ENCODE results near the gene LDAH.

LDAH gene

GRCh38 chr2:20638646-20639430, 184.1 kb downstream of the LDAH start:
- Mint-ChIP-seq H3K36me3 (peaks cover 4% of the 10 kb centered on the region), H3K27me3 (no peaks in the 10 kb centered on the region), H3K9me3 (no peaks in the 10 kb centered on the region), H3K27ac (no peak overlapping the region), H3K4me3 (no peak overlapping the region), H3K4me1 (peaks cover 6% of the 10 kb centered on the region)

- Mint-ChIP-seq H3K4me3 (no peak overlapping the region), H3K27ac (no peak overlapping the region), H3K36me3 (peaks cover 4% of the 10 kb centered on the region), H3K9me3 (no peaks in the 10 kb centered on the region), H3K4me1 (peaks cover under 1% of the 10 kb centered on the region), H3K27me3 (no peaks in the 10 kb centered on the region)
Measured at GRCh38 chr2:20638014-20638413, 184.9 kb downstream of the LDAH start.

- Mint-ChIP-seq H3K4me1 (no peaks in the 10 kb centered on the region), H3K27ac (no peak overlapping the region), H3K36me3 (peaks cover 4% of the 10 kb centered on the region)
Measured at GRCh38 chr2:20637147-20637546, 185.8 kb downstream of the LDAH start.

GRCh38 chr2:20635675-20636584, 187.0 kb downstream of the LDAH start:
- H3K4me3 Mint-ChIP-seq = no peak overlapping the region
- H3K27ac Mint-ChIP-seq = no peak overlapping the region
- no peaks in the 10 kb centered on the region for H3K27me3 Mint-ChIP-seq
- H3K4me1 Mint-ChIP-seq = no peaks in the 10 kb centered on the region
- H3K9me3 Mint-ChIP-seq = no peaks in the 10 kb centered on the region
- H3K36me3 Mint-ChIP-seq = peaks cover 2% of the 10 kb centered on the region

More at GRCh38 chr2:20637147-20637546, 185.8 kb downstream of the LDAH start:
- Mint-ChIP-seq H3K27me3 (no peaks in the 10 kb centered on the region), H3K9me3 (no peaks in the 10 kb centered on the region), H3K4me3 (no peak overlapping the region)

GRCh38 chr2:20635113-20635510, 187.8 kb downstream of the LDAH start:
- Mint-ChIP-seq H3K4me3 (no peak overlapping the region), H3K36me3 (peaks cover 2% of the 10 kb centered on the region), H3K9me3 (no peaks in the 10 kb centered on the region), H3K27me3 (no peaks in the 10 kb centered on the region), H3K27ac (no peak overlapping the region), H3K4me1 (no peaks in the 10 kb centered on the region)

GRCh38 chr2:20634507-20635112, 188.3 kb downstream of the LDAH start:
- Mint-ChIP-seq H3K9me3 (no peaks in the 10 kb centered on the region), H3K4me3 (no peak overlapping the region), H3K36me3 (peaks cover 2% of the 10 kb centered on the region), H3K27ac (no peak overlapping the region), H3K27me3 (no peaks in the 10 kb centered on the region), H3K4me1 (no peaks in the 10 kb centered on the region)
